Esophagus squamous epithelium (tissue), 4 donors: ENCODE results near the gene PRDM4.

Experiments
- POLR2A ChIP-seq, 4 donors: fragments of 450-650 bp; IDR thresholded peaks; one replicate each; pipeline ENCODE4 v1.6.1; 2017; ENCODE audit warnings: antibody characterized with exemption in 4 of 4, mild to moderate bottlenecking in 4 of 4, moderate library complexity in 3 of 4
- TF ChIP-seq, protein P1 (sequence below), 6 experiments: fragments of 450-650 bp in 4 of 6; fragments of 200-600 bp in 2 of 6; sonication (generic) in 2 of 6; IDR thresholded peaks; one replicate each; pipeline ENCODE4 v1.5.1; 2016 to 2019; ENCODE audit warnings: antibody characterized with exemption in 6 of 6, mild to moderate bottlenecking in 4 of 6, moderate library complexity in 4 of 6

DNA sequence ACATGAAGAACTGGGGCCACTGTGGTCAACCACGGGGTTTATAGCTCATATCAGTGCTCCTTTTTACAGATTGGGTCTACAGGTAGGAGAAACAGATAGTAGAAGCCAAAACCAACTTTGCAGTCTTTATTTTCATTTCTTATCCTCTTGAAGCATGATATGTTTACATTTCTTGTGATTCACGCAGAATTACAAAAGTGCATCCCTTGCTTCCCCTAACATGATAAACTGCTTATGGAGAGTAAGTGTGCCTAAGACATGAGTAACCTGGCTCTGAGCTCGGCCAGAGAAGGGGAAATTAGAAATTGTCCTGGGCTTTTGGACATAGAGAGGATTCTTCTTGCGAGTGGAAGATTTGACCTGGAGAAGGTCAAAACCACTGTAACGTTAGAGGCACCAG, 56.9 kb downstream of the PRDM4 start:
- TF ChIP-seq, protein P1, sequence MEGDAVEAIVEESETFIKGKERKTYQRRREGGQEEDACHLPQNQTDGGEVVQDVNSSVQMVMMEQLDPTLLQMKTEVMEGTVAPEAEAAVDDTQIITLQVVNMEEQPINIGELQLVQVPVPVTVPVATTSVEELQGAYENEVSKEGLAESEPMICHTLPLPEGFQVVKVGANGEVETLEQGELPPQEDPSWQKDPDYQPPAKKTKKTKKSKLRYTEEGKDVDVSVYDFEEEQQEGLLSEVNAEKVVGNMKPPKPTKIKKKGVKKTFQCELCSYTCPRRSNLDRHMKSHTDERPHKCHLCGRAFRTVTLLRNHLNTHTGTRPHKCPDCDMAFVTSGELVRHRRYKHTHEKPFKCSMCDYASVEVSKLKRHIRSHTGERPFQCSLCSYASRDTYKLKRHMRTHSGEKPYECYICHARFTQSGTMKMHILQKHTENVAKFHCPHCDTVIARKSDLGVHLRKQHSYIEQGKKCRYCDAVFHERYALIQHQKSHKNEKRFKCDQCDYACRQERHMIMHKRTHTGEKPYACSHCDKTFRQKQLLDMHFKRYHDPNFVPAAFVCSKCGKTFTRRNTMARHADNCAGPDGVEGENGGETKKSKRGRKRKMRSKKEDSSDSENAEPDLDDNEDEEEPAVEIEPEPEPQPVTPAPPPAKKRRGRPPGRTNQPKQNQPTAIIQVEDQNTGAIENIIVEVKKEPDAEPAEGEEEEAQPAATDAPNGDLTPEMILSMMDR (IDR thresholded peaks at IDR 0.05) = no peak
- TF ChIP-seq POLR2A (IDR thresholded peaks at IDR 0.05) = no peak
